D341Med (cell line): Measurements from ENCODE around the gene ADIPOR2.
"Not testable (repeated sequence)": the region's sequence is repeated elsewhere in the genome, so short reads cannot be mapped to it uniquely, and the experiment has no call there.

Experiments used
- DNase-seq: peaks from one replicate; pipeline ENCODE4 v3.0.0; 2012; ENCODE audit warnings: low spot score

ADIPOR2 gene

DNA sequence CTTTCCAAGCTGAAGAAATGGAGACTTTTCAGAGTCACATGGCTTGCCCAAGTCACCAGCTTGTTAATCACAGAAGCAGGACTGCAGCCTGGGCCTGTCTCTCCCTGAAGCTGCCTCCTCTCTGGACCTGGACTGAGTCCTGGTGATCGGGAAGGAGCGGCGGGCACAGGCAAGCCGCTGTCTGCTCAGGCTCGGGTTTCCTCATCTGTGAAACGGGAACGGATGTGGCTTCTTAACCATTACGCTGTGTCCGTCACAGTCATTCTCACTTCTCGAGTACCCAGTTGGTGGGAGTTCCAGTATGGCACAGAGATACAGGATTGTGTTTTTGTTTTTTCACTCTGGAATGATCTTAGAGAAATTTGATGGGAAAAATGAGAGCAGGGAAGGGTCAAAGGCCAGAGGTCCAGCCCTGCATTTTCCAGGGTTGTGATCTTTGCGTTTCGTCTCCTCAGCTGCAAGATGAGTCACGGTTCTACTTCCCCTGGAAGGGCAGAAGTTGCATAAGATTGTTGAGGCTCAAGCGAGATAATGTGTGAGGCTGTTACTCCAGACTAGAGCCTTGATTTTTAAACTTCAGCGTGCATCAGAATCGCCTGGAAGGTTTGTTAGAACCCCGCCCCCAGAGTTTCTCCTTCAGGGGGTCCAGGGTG is 121.9 kb downstream of the ADIPOR2 start:
- no peak for DNase-seq

GRCh38 chr12:1814266-1814665 is 123.4 kb downstream of the ADIPOR2 start:
- no peak for DNase-seq

- DNase-seq = no peak
Observed at GRCh38 chr12:1815108-1815507, 124.2 kb downstream of the ADIPOR2 start.

- DNase-seq = no peak
Observed at GRCh38 chr12:1815814-1816729, 125.2 kb downstream of the ADIPOR2 start.

DNA sequence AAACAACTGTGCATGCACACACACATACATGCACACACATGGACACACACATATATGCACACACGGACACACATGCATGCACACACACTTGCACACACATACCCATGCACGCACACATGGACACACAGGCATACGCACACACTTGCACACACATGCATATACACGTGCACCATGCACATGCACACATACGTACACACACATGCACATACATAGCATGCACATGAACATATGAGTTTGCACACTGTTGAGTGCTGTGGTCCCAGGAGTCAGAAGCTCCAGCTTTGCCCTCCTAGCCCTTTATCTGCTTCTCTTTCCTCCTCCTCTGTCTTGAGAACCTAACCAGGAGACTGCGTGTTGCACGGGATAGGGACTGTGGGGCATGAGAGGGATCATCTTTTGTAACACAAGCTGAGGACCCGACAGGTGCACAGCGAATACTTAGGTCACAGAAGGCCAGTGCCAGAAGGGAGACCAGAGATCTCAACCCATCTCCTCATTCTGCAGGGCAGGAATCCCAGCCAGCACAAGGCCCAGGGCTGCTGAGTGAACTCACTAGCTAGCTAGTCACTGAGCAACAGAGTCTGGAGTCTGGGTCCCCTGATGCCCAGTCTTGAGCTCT is 126.0 kb downstream of the ADIPOR2 start:
- no peak for DNase-seq

DNA sequence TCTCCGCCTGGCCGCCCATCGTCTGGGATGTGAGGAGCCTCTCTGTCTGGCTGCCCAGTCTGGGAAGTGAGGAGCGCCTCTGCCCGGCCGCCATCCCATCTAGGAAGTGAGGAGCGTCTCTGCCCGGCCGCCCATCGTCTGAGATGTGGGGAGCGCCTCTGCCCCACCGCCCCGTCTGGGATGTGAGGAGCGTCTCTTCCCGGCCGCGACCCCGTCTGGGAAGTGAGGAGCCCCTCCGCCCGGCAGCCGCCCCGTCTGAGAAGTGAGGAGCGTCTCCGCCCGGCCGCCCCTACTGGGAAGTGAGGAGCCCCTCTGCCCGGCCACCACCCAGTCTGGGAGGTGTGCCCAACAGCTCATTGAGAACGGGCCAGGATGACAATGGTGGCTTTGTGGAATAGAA is 127.1 kb downstream of the ADIPOR2 start:
- DNase-seq = not testable (repeated sequence)

DNA sequence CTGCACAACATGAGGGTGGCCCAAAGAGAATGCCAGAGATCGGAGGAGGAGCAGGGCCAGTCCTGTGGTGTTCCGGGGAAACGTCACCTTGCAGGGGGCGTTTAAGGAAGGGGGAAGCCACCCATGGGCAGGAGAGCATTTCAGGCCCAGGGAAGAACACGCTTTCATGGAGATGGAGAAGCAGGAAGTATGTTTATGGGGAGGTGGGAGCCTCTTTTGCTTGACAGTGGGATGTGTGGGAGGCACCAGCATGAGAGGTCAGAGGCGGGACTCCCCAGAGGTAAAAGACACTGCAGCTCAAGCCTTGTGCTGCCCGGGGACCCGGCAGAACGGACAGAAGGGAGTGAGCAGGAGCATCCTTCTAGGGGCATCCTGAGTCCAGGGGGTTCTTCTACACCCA is 128.2 kb downstream of the ADIPOR2 start:
- DNase-seq = no peak

- DNase-seq = no peak
Observed at GRCh38 chr12:1819571-1819970, 128.7 kb downstream of the ADIPOR2 start.

DNA sequence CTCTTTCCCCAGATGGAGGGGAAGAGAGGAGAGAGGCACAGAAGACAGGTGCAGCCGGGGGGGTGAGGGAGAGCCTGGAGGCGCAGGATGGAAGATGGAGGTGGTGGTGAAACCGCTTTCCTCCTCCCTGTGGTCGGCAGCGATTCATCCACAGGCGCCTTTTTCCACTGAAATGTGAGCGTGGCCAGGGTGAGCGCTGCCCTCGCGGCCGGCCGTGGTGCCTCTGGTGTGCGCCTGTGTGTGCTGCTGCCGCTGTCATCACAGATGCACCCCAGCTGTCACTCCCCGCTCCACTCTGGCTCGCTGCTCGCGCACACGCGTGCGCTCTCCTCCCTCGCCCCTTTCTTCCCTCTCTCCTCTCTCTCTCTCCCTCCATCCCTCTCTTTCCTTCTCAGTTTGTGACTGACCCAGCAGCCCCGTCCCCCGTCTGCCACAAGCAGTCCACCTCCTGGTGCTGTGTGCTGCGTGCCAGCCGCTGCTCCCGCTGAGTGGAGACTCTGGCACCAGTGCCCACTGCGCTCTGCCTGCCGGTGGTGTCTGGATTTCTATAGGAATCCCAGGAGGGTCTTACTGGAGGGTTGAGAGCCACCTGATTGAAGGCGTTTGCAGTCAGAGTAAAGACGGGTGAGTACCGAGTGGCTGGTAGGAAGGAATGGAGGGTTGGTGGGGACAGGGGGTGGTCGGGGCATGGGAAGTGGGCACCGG is 129.5 kb downstream of the ADIPOR2 start, which contains the start of gene LRTM2:
Gene LRTM2, plus strand, starts transcription at position 375 of the 705 bp plus-strand sequence. CDS start 7,584 bp downstream, outside the sequence.
- no peak for DNase-seq

DNA sequence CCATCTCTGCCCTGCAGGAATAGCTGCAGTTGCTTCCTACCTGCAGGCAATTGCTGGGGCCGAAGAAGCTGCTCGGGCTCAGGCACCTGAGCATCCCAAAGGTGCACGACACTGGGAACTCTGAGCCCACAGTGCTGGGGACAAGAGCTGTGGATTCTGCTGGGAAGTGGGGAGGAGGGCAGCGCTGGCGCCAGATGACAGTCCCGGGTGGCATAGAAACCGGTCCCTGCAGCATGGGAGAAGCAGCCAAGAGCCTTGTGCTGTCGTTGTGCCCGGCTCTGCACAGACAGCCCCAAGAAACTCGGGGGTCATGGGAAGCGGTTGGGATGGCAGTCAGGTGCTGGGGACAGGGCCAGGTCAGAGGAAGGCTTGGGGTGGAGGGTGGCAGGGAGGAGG is 130.0 kb downstream of the ADIPOR2 start:
- no peak for DNase-seq

GRCh38 chr12:1821805-1822204 is 130.9 kb downstream of the ADIPOR2 start:
- no peak for DNase-seq

- DNase-seq = no peak
Observed at GRCh38 chr12:1822699-1823098, 131.8 kb downstream of the ADIPOR2 start.

- no peak for DNase-seq
Observed at GRCh38 chr12:1823237-1823636, 132.4 kb downstream of the ADIPOR2 start.

DNA sequence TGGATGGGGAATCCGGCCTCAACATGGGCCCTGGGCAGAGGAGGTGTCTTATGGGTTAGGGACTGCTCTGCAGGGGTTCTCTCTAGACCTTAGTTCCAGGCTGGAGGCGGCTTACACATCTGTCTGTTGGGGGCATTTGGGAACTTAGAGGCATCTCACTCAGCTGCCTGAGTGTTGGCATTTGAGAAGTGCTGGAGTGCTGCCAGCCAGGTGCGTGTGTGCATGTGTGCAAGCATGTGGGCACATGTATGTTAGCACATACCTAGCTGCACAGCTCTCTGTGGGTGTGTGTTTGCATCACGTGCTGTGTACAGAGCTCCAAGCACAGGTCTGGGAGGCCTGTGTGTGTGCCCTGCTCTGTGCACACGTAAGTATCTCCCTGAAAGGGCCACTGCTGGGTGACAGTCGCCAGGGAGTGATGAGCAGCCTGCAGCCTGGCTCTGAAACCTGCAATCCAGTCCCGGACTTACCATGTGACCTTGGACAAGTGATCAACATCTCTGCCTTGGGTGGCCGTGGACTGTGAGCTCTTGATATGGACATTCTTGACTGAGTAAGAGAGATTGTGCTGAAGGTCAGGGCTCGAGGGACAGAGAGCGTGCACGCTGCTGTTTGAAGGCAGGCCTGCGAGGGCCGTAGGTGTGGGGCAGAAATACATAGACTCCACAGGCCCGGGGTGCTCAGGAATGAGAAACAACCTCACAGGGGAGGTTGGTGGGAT is 134.7 kb downstream of the ADIPOR2 start:
- DNase-seq = no peak

DNA sequence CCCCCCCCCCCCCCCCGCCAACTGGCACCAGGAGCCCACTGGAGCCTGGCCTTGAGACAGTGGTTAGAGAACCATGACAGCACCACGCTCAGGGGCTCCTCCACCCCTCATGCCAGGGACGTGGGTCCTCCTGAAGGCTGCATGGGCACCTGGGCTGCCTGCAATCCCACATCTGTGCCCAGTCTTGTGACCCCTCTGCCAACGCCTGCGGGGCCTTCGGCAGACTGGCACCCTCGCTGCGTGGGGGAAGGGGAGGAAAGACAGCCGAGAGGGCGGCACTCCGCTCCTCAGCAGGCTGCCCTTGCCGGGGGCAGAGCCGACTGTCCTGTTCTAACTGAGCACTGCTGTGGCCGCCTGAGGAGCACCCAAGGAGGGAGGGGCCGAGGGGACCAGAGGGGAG is 135.5 kb downstream of the ADIPOR2 start:
- no peak for DNase-seq

GRCh38 chr12:1826867-1827705 is 136.2 kb downstream of the ADIPOR2 start:
- DNase-seq = no peak

- DNase-seq = no peak
Observed at GRCh38 chr12:1827826-1828805, 137.2 kb downstream of the ADIPOR2 start.

DNA sequence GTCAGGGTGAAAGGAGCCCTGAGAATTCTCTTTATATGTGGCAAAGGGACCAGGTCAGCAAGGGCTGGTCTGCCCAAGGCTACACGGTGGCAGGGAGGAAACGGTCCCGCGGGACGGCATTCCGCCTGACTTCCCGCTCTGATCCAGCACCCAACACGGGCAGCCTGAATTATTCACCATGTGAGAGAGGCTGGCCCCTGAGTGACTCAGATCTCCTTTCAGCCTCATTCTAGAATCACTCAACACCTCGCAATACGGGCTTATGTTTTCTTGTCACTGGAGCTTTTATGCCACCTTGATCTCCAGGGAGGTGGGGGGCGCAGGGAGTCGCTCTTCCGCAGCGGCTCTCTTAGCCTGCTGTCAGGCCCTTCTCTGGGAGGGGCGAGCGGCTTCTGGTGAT is 138.0 kb downstream of the ADIPOR2 start:
- no peak for DNase-seq

- DNase-seq = no peak
Observed at GRCh38 chr12:1829306-1829900, 138.5 kb downstream of the ADIPOR2 start.
